HCT116 (cell line): ENCODE data around the gene RGL4.

ENCODE experiments used
- CTCF ChIP-seq, 3 experiments: fragments of 200-600 bp in 1 of 3; sonication (generic) in 1 of 3; IDR thresholded peaks in 2 of 3; conservative IDR thresholded peaks in 1 of 3; 2 replicates each; pipeline ENCODE4 v1.5.1; 2012 to 2017; ENCODE audit warnings: low read depth in 2 of 3, low read length in 2 of 3, antibody characterized with exemption in 1 of 3, borderline replicate concordance in 1 of 3, control low read depth in 1 of 3, mild to moderate bottlenecking in 1 of 3, mixed read lengths in 1 of 3, mixed run types in 1 of 3, moderate library complexity in 1 of 3; ENCODE audit not compliant: insufficient read depth in 1 of 3
- ELF1 ChIP-seq: IDR thresholded peaks from 2 replicates; pipeline ENCODE4 v1.6.1; 2012; ENCODE audit warnings: low read depth, borderline replicate concordance
- EZH2 ChIP-seq: fragments of 200-600 bp; sonication (generic); IDR thresholded peaks from 2 replicates; pipeline ENCODE4 v1.6.1; 2017; ENCODE audit warnings: antibody characterized with exemption, mixed run types
- EZH2phosphoT487 ChIP-seq: fragments of 200-600 bp; IDR thresholded peaks from 2 replicates; pipeline ENCODE4 v1.6.1; 2018; ENCODE audit warnings: antibody characterized with exemption, borderline replicate concordance
- JUND ChIP-seq: IDR thresholded peaks from 2 replicates; pipeline ENCODE4 v1.6.1; 2012
- MAX ChIP-seq: IDR thresholded peaks from 2 replicates; pipeline ENCODE4 v1.6.1; 2012
- POLR2A ChIP-seq: IDR thresholded peaks from 2 replicates; pipeline ENCODE4 v1.7.0; 2011; ENCODE audit warnings: borderline replicate concordance; ENCODE audit not compliant: insufficient read depth, insufficient read length; ENCODE audit errors: extremely low read depth
- POLR2AphosphoS5 ChIP-seq: IDR thresholded peaks from 2 replicates; pipeline ENCODE4 v1.6.1; 2011; ENCODE audit warnings: mild to moderate bottlenecking, low read depth, low read length, moderate library complexity
- RAD21 ChIP-seq: IDR thresholded peaks from 2 replicates; pipeline ENCODE4 v1.6.1; 2012; ENCODE audit warnings: low read depth, mild to moderate bottlenecking
- REST ChIP-seq: IDR thresholded peaks from 2 replicates; pipeline ENCODE4 v1.6.1; 2012; ENCODE audit warnings: low read depth
- SP1 ChIP-seq: IDR thresholded peaks from 2 replicates; pipeline ENCODE4 v1.6.1; 2012; ENCODE audit warnings: low read depth
- SRF ChIP-seq: IDR thresholded peaks from 2 replicates; pipeline ENCODE4 v1.6.1; 2012; ENCODE audit warnings: low read depth

- TF ChIP-seq RAD21 = no peak
- TF ChIP-seq CTCF (IDR thresholded peaks at IDR 0.05 in 2 of 3, conservative IDR thresholded peaks at IDR 0.05 in 1 of 3; ENCODE audit: borderline replicate concordance in 1 of 3, insufficient read depth in 1 of 3, low read depth in 2 of 3, low read length in 2 of 3) = no peak
- no peak for TF ChIP-seq MAX
- no peak for TF ChIP-seq SRF
- no peak for TF ChIP-seq EZH2
- TF ChIP-seq ELF1 = no peak
- TF ChIP-seq POLR2A = no peak
- no peak for TF ChIP-seq POLR2AphosphoS5
- TF ChIP-seq REST = no peak
- no peak for TF ChIP-seq EZH2phosphoT487
- TF ChIP-seq JUND = no peak
- TF ChIP-seq SP1 = no peak
Measured at GRCh38 chr22:23744485-23744884, 53.7 kb downstream of the RGL4 start.
